ENCODE data around the gene APBA1. TPM values are rescaled to one million over a fixed set of nuclear protein-coding genes. Genes with fewer than 3 reads are reported as not detected.

APBA1 gene
- total and polyA plus RNA-seq, 2 donors (not counting 3 experiments of a cell fraction or from before 2014, with no cell fraction given): 6.1 to 11.3 TPM

DNA sequence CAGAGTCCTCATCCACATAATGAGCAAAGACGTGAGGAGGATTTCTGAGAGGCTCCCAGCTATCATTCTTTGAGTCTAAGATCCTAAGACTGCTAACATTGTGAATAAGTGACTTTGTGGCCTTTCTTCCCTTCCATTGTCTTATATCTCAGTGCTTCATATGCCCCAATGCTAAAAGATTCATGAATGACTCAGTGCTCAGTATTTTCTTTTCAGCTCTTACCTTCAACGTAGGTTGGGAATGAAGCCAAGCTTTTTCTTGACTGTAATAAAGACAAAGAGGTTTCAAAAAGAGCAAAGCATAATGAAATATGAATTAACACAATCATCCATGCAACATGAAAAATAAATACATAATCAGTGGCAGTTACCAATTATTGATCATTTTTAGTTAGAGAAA is 200.7 kb downstream of the APBA1 start:
- TF ChIP-seq EZH2 (IDR thresholded peaks at IDR 0.05; ENCODE audit: borderline replicate concordance, low read depth, low read length, severe bottlenecking) (no peak), MYC (IDR thresholded peaks at IDR 0.05; ENCODE audit: low read depth, low read length) (no peak), GATA2 (IDR thresholded peaks at IDR 0.05; ENCODE audit: insufficient read depth, insufficient read length, low read depth, low read length) (peak; percentile 13), MAX (IDR thresholded peaks at IDR 0.05; ENCODE audit: insufficient read depth, insufficient read length) (no peak), FOS (IDR thresholded peaks at IDR 0.05; ENCODE audit: borderline replicate concordance, insufficient read depth, low read length) (peak; percentile 72), JUN (IDR thresholded peaks at IDR 0.05; ENCODE audit: borderline replicate concordance, insufficient read depth, insufficient read length, low read depth) (peak; percentile 40)
- TF ChIP-seq, protein P1, sequence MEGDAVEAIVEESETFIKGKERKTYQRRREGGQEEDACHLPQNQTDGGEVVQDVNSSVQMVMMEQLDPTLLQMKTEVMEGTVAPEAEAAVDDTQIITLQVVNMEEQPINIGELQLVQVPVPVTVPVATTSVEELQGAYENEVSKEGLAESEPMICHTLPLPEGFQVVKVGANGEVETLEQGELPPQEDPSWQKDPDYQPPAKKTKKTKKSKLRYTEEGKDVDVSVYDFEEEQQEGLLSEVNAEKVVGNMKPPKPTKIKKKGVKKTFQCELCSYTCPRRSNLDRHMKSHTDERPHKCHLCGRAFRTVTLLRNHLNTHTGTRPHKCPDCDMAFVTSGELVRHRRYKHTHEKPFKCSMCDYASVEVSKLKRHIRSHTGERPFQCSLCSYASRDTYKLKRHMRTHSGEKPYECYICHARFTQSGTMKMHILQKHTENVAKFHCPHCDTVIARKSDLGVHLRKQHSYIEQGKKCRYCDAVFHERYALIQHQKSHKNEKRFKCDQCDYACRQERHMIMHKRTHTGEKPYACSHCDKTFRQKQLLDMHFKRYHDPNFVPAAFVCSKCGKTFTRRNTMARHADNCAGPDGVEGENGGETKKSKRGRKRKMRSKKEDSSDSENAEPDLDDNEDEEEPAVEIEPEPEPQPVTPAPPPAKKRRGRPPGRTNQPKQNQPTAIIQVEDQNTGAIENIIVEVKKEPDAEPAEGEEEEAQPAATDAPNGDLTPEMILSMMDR (IDR thresholded peaks at IDR 0.05; ENCODE audit: extremely low read depth in 1 of 2, insufficient read depth in 1 of 2, low read depth in 1 of 2, low read length in 2 of 2): no peak

More for the DNA sequence above, 200.7 kb downstream of the APBA1 start:
- Histone ChIP-seq H3K36me3 (ENCODE audit: control insufficient read depth in 2 of 2, extremely low read depth in 1 of 2, insufficient read depth in 2 of 2, low read length in 2 of 2) (no peaks in the 10 kb centered on the region), H2AFZ (ENCODE audit: low read depth, low read length) (no peak overlapping the region), H3K4me3 (replicated peaks in 1 of 3; ENCODE audit: insufficient read depth in 1 of 3, low read depth in 1 of 3, low read length in 3 of 3) (no peak overlapping the region), H4K20me1 (replicated peaks; ENCODE audit: control insufficient read depth, extremely low read depth, insufficient read depth, low read length) (no peaks in the 10 kb centered on the region), H3K4me2 (ENCODE audit: insufficient read depth, low read length) (peak overlapping the region; percentile 3), H3K4me1 (ENCODE audit: control insufficient read depth, extremely low read depth, insufficient read depth, low read length) (peaks cover 12% of the 10 kb centered on the region), H3K27me3 (ENCODE audit: control insufficient read depth in 2 of 2, insufficient read depth in 2 of 2, low read length in 2 of 2) (no peaks in the 10 kb centered on the region), H3K79me2 (ENCODE audit: control insufficient read depth, insufficient read depth, low read length) (no peaks in the 10 kb centered on the region), H3K9me1 (replicated peaks; ENCODE audit: control insufficient read depth, extremely low read depth, insufficient read depth, low read length) (no peaks in the 10 kb centered on the region), H3K9me3 (replicated peaks; ENCODE audit: control insufficient read depth, insufficient read depth, low read length) (no peaks in the 10 kb centered on the region), H3K27ac (ENCODE audit: insufficient read depth, low read depth, low read length) (no peak overlapping the region), H3K9ac (replicated peaks; ENCODE audit: extremely low read depth, insufficient read depth, low read length) (no peak overlapping the region)
- ChIA-PET CTCF (interaction anchor here (0.9 to 2.5 kb wide), 8 partner anchors 16 to 460 kb away, joined by 3 to 11 read pairs (median 4); no protein-coding TSS in a partner anchor), POLR2A (interaction anchor here (0.6 kb wide), 1 partner anchor 31 kb away, joined by 3 read pairs; no protein-coding TSS in a partner anchor)
- DNase-seq (ENCODE audit: low read depth, low spot score): peak; percentile 85
- no TSS peak for BruUV-seq (replicated peaks)
- dilution Hi-C loops (cut with MboI; ENCODE audit: extremely low pct_ligation_motif_present, low sequenced_read_pairs) (no loop called here), intact Hi-C loops (cut with micrococcal nuclease) (no loop called here)
- FAIRE-seq: peak; percentile 85
